Measurements from ENCODE around the gene CCDC27.

CCDC27 gene

DNA sequence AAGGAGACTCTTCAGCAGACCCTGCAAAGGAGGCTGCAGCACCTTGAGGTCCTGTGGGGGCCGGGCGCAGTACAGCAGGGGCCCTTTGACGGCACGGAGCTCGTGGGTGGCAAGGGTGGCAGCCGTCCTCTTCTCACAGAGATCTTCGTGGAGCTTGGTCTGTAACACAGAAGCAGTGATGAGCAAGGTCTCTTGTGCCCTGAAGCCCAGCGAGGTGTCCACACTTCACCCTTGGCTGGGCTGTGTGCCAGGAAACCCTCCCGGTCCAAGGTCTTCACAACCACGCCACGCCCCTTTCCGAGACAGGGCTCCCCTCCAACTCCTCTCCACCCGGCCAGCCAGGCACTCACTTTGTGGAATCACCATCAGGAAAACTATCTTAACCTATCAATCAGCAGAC, 32.8 kb downstream of the CCDC27 start:
- TF ChIP-seq, protein P1, sequence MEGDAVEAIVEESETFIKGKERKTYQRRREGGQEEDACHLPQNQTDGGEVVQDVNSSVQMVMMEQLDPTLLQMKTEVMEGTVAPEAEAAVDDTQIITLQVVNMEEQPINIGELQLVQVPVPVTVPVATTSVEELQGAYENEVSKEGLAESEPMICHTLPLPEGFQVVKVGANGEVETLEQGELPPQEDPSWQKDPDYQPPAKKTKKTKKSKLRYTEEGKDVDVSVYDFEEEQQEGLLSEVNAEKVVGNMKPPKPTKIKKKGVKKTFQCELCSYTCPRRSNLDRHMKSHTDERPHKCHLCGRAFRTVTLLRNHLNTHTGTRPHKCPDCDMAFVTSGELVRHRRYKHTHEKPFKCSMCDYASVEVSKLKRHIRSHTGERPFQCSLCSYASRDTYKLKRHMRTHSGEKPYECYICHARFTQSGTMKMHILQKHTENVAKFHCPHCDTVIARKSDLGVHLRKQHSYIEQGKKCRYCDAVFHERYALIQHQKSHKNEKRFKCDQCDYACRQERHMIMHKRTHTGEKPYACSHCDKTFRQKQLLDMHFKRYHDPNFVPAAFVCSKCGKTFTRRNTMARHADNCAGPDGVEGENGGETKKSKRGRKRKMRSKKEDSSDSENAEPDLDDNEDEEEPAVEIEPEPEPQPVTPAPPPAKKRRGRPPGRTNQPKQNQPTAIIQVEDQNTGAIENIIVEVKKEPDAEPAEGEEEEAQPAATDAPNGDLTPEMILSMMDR (IDR thresholded peaks at IDR 0.05), result no peak
- TF ChIP-seq ZFX (IDR thresholded peaks at IDR 0.05; ENCODE audit: borderline replicate concordance), result no peak
- H3K27ac ChIP-seq, result no peak overlapping the region

DNA sequence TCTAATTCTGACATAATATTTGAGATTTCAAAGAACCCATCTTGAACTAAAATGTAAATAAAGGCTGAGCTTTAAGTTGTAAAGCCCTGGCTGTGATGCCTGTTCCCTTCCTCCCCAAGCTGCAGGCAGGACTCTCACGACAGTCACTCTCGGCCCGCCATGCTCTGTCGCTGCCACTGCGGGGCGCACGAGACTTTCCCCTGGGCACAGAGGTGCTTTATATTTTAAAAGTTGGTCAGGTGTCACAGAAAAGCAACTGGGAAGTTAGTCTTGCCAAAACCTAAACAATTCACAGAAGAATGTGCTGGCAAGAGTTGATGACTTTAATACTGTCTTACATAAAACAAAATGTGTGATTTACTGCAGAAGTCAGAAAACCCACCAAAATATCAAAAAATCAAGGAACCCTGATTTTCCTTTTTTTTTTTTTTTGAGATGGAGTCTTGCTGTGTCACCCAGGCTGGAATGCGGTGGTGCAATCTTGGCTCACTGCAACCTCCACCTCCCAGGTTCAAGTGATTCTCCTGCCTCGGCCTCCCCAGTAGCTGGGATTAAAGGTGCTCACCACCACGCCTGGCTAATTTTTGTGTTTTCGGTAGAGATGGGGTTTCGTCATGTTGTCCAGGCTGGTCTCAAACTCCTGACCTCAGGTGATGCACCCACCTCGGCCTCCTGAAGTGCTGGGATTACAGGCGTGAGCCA, 33.4 kb downstream of the CCDC27 start:
- no peak overlapping the region for H3K27ac ChIP-seq
- TF ChIP-seq ZFX (IDR thresholded peaks at IDR 0.05; ENCODE audit: borderline replicate concordance), result no peak
- TF ChIP-seq, protein P1 (IDR thresholded peaks at IDR 0.05), result peak; percentile 16

DNA sequence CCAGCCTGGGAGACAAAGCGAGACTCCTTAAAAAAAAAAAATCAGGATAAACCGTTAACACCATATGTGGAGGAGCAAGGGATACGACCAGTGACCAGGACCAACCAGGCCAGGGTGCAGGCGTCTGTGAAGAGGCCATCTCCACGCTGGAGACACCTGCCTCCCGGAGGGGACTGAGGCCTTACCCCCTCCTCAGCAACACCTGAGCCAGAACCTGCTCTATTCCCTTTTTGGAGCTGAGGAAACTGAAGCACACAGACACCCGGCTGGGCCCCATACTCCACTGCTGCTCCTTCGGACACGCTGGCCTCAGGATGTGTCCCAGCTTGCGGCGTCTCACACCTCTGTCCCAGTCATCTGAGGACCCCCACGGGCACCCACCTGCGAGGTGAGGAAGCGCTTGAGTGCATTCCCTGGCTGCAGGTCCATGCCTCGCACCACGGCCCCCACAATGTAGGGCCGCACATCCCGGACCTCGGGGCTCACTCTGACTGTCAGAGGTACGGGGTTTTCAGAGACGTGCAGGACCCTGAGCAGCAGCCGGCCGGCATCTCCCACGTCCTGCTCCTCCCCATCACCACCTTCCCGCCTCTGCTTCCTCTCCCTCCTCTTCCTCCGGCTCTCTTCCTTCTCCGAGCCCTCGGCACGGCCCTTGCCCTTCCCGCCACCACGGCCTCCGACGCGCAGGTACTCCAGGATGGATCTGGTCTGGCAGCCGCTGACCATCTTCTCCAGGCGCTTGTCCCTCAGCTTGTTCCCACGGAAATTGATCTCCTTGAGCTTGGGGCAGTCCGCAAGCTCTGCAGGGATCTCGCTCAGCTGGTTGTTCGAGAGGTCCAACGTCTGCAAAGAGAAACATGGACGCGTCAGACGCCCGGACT, 34.5 kb downstream of the CCDC27 start:
- TF ChIP-seq ZFX (IDR thresholded peaks at IDR 0.05; ENCODE audit: borderline replicate concordance), result no peak
- TF ChIP-seq, protein P1 (IDR thresholded peaks at IDR 0.05), result no peak
- H3K27ac ChIP-seq, result no peak overlapping the region

DNA sequence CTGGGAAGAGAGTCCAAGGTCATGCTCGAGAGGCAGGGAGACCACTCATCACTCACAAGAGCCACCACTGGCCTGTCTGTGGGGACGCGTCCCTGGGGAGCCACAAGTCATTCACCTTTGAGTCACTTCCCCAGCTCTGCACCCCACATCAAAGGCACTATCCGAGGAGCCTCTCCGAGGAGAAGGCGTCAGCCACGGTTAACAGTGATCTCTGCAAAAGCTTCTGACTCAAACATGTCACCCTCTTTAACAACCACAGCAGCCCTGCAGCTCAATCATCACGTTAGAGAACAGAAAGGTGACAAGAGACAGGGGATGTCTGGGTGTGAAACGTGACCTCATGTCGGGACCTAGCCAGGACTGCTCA, 35.1 kb downstream of the CCDC27 start:
- no peak overlapping the region for H3K27ac ChIP-seq
- no peak for TF ChIP-seq ZFX (IDR thresholded peaks at IDR 0.05; ENCODE audit: borderline replicate concordance)
- TF ChIP-seq, protein P1 (IDR thresholded peaks at IDR 0.05), result no peak

DNA sequence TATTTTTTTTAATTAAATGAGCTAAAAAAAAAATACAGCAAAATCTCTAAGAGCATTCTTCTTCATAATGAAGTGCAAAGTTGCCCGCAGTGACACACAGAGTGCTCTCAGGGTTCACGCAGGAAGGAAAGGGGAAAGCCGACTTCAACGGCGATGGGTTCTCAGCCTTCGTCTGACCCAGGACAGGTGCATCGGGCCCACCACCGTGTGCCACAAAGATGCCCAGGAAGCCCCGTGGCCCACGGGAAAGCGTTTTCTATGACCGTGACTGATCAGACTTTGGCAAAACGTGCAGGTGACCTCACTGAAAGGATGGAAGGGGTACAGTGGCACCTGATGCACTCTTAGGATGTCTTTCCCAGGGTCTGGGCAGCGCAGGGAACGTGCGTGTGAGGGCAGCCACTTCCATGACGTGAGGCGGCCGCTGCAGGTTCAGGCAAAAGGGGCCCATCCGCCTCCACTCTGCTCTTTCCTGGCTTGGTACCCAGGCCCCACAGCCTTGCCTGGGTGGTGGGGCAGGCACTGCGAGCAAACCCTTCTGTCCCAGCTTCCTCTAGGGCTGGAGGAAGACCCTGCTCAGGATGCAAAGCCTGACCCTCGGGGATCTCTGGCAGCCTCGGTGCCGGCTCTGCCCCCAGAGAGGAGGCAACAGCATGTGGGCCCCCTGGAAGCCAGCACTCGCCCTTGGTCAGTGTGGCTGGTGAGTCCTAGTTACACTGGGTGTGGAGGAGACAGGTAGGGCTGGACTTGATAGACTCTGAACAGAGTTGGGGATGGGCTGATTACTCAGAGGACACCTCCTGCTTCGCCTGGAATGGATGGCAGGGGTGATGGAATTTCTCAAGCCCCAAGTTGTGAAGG, 35.7 kb downstream of the CCDC27 start:
- no peak overlapping the region for H3K27ac ChIP-seq
- TF ChIP-seq ZFX (IDR thresholded peaks at IDR 0.05; ENCODE audit: borderline replicate concordance), result no peak
- TF ChIP-seq, protein P1 (IDR thresholded peaks at IDR 0.05), result no peak

DNA sequence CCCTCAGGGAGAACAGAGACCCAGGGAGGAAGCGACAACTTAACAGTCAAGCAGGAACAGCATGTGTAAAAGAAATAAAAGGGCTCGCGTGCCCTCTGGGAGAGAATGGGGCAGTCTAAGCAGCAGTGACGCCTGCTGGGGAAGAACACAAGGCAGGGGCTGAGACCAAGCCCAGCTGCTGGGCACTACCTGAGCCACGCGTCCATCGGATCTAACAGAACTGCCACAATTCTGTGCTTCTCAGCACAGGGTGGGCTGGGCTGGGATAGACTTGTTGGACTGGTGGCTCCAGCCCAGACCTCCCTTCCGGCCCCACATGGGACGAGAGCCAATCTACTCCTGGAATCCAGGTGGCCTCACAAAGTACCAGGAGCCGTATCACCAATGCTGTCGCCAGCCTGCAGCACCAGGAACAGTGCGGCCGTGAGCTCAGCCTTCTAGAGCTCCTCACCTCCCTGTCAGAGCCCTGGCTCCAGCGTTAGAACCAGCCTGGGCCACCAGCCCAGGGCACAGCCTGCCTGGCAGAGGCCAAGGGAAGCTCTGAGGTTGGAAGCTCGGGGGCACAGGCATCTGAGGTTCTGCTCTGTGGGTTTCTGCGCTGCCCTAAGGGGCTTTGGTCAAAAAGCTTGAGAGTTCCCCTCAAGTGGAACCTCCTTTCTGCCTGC, 36.6 kb downstream of the CCDC27 start:
- H3K27ac ChIP-seq, result no peak overlapping the region
- TF ChIP-seq, protein P1 (IDR thresholded peaks at IDR 0.05), result no peak
- TF ChIP-seq ZFX (IDR thresholded peaks at IDR 0.05; ENCODE audit: borderline replicate concordance), result no peak

Measured in 22Rv1 (cell line).